ENCODE results near the gene PHACTR3. TPM values are rescaled to one million over a fixed set of nuclear protein-coding genes. Genes with fewer than 3 reads are reported as not detected.

Gene PHACTR3
- total and polyA plus RNA-seq, 2 donors (not counting 3 experiments of a cell fraction or from before 2014, with no cell fraction given), result not detected

- no peak overlapping the region for H2AFZ ChIP-seq (ENCODE audit: low read depth, low read length)
- dilution Hi-C loops (cut with MboI; ENCODE audit: extremely low pct_ligation_motif_present, low sequenced_read_pairs), result no loop called here
- CTCF ChIA-PET, result interaction anchor here (0.8 kb wide), 1 partner anchor 12 kb away, joined by 4 read pairs; no protein-coding TSS in a partner anchor
- BruUV-seq (replicated peaks), result no TSS peak
- no peak overlapping the region for H3K9ac ChIP-seq (replicated peaks; ENCODE audit: extremely low read depth, insufficient read depth, low read length)
- FAIRE-seq (no peak), DNase-seq (ENCODE audit: low read depth, low spot score) (no peak)
- no peaks in the 10 kb centered on the region for H3K9me1 ChIP-seq (replicated peaks; ENCODE audit: control insufficient read depth, extremely low read depth, insufficient read depth, low read length)
- intact Hi-C loops (cut with micrococcal nuclease), result no loop called here
- no peaks in the 10 kb centered on the region for H3K4me1 ChIP-seq (ENCODE audit: control insufficient read depth, extremely low read depth, insufficient read depth, low read length)
- H3K4me2 ChIP-seq (ENCODE audit: insufficient read depth, low read length), result no peak overlapping the region
- no peaks in the 10 kb centered on the region for H4K20me1 ChIP-seq (replicated peaks; ENCODE audit: control insufficient read depth, extremely low read depth, insufficient read depth, low read length)
- POLR2A ChIA-PET, result no interaction called here
- H3K27me3 ChIP-seq (ENCODE audit: control insufficient read depth in 2 of 2, insufficient read depth in 2 of 2, low read length in 2 of 2), result no peaks in the 10 kb centered on the region
- H3K27ac ChIP-seq (ENCODE audit: insufficient read depth, low read depth, low read length), result no peak overlapping the region
- no peaks in the 10 kb centered on the region for H3K79me2 ChIP-seq (ENCODE audit: control insufficient read depth, insufficient read depth, low read length)
- TF ChIP-seq MYC (IDR thresholded peaks at IDR 0.05; ENCODE audit: low read depth, low read length) (no peak), MAX (IDR thresholded peaks at IDR 0.05; ENCODE audit: insufficient read depth, insufficient read length) (no peak), FOS (IDR thresholded peaks at IDR 0.05; ENCODE audit: borderline replicate concordance, insufficient read depth, low read length) (no peak), POLR2A (IDR thresholded peaks at IDR 0.05; ENCODE audit: low read depth, low read length) (no peak), EZH2 (IDR thresholded peaks at IDR 0.05; ENCODE audit: borderline replicate concordance, low read depth, low read length, severe bottlenecking) (no peak), JUN (IDR thresholded peaks at IDR 0.05; ENCODE audit: borderline replicate concordance, insufficient read depth, insufficient read length, low read depth) (no peak), CTCF (IDR thresholded peaks at IDR 0.05; ENCODE audit: extremely low read depth in 1 of 2, insufficient read depth in 1 of 2, low read depth in 1 of 2, low read length in 2 of 2) (no peak), GATA2 (IDR thresholded peaks at IDR 0.05; ENCODE audit: insufficient read depth, insufficient read length, low read depth, low read length) (no peak), POLR2AphosphoS5 (IDR thresholded peaks at IDR 0.05; ENCODE audit: insufficient read depth, low read depth, low read length) (no peak)
- no peaks in the 10 kb centered on the region for H3K9me3 ChIP-seq (replicated peaks; ENCODE audit: control insufficient read depth, insufficient read depth, low read length)
- no peak overlapping the region for H3K4me3 ChIP-seq (replicated peaks in 1 of 3; ENCODE audit: insufficient read depth in 1 of 3, low read depth in 1 of 3, low read length in 3 of 3)
- no peaks in the 10 kb centered on the region for H3K36me3 ChIP-seq (ENCODE audit: control insufficient read depth in 2 of 2, extremely low read depth in 1 of 2, insufficient read depth in 2 of 2, low read length in 2 of 2)
These were observed 257.1 kb downstream of the PHACTR3 start for GRCh38 chr20:59861401-59861800.
